SK-N-SH (cell line): ENCODE data around the gene ADRA2A. TPM values are rescaled to one million over a fixed set of nuclear protein-coding genes. Genes with fewer than 3 reads are reported as not detected.

Source experiments
- CTCF ChIA-PET: fragments of 300-600, 350-600 bp; formaldehyde crosslinking; extraction: SDS; loops from one replicate; lab custom pipeline; 2021; lab: Yijun Ruan, JAX
- POLR2A ChIA-PET: fragments of 350-600 bp; sonication (Branson Sonifier 250); formaldehyde crosslinking; extraction: SDS; loops from one replicate; lab custom pipeline; 2020; ENCODE audit warnings: antibody characterized with exemption, inconsistent platforms; lab: Yijun Ruan, JAX
- DNase-seq: peaks from one replicate; pipeline ENCODE4 v3.0.0; 2012
- H2AFZ ChIP-seq: fragments of 200-600 bp; sonication (generic); 2 replicates; pipeline ENCODE4 v1.8.1; 2016; ENCODE audit warnings: antibody characterized with exemption, mild to moderate bottlenecking, low read depth
- H3F3A ChIP-seq: fragments of 200-600 bp; sonication (generic); replicated peaks from 2 replicates; pipeline ENCODE3; 2016; ENCODE audit warnings: antibody characterized with exemption, mild to moderate bottlenecking; ENCODE audit not compliant: insufficient read depth
- H3K27ac ChIP-seq, 2 experiments: fragments of 200-500 bp in 1 of 2; fragments of 200-600 bp in 1 of 2; sonication (Bioruptor generic) in 1 of 2; sonication (generic), shearing (Covaris generic) in 1 of 2; 2 replicates each; pipeline versions ENCODE4 v1.5.1 to v1.6.1; 2014 to 2016; ENCODE audit warnings: low read depth in 2 of 2, inconsistent platforms in 1 of 2, low read length in 1 of 2, mild to moderate bottlenecking in 1 of 2, mixed read lengths in 1 of 2
- H3K27me3 ChIP-seq: fragments of 200-600 bp; sonication (generic), shearing (Covaris generic); 2 replicates; pipeline ENCODE4 v1.6.1; 2016; ENCODE audit warnings: mixed run types; ENCODE audit not compliant: insufficient read depth
- H3K36me3 ChIP-seq, 2 experiments: fragments of 200-500 bp in 1 of 2; fragments of 200-600 bp in 1 of 2; sonication (Bioruptor generic) in 1 of 2; sonication (generic) in 1 of 2; replicated peaks in 1 of 2; 2 replicates each; pipeline versions ENCODE3 to v1.5.1; 2014 to 2016; ENCODE audit warnings: low read length in 1 of 2, mild to moderate bottlenecking in 1 of 2; ENCODE audit not compliant: insufficient read depth in 2 of 2, control insufficient read depth in 1 of 2
- H3K4me1 ChIP-seq, 2 experiments: fragments of 200-500 bp in 1 of 2; fragments of 200-600 bp in 1 of 2; sonication (Bioruptor generic) in 1 of 2; sonication (generic), shearing (Covaris generic) in 1 of 2; 2 replicates each; pipeline versions ENCODE4 v1.5.1 to v1.6.1; 2014 to 2016; ENCODE audit warnings: low read depth in 1 of 2, low read length in 1 of 2, mixed run types in 1 of 2; ENCODE audit not compliant: insufficient read depth in 2 of 2, control insufficient read depth in 1 of 2
- H3K4me2 ChIP-seq: fragments of 200-600 bp; sonication (generic), shearing (Covaris generic); 2 replicates; pipeline ENCODE4 v1.6.1; 2017; ENCODE audit warnings: mixed run types
- H3K4me3 ChIP-seq, 2 experiments: fragments of 200-500 bp in 1 of 2; fragments of 200-600 bp in 1 of 2; sonication (Bioruptor generic) in 1 of 2; sonication (generic), shearing (Covaris generic) in 1 of 2; 2 replicates each; pipeline versions ENCODE4 v1.5.1 to v1.8.1; 2014 to 2016; ENCODE audit warnings: low read depth in 2 of 2, inconsistent platforms in 1 of 2, low read length in 1 of 2, mild to moderate bottlenecking in 1 of 2, mixed read lengths in 1 of 2, moderate library complexity in 1 of 2
- H3K79me2 ChIP-seq: fragments of 200-600 bp; sonication (generic); 2 replicates; pipeline ENCODE4 v1.8.1; 2017; ENCODE audit warnings: mild to moderate bottlenecking; ENCODE audit not compliant: insufficient read depth
- H3K9ac ChIP-seq: fragments of 200-600 bp; sonication (generic); 2 replicates; pipeline ENCODE4 v1.6.1; 2017; ENCODE audit warnings: mixed run types
- H3K9me2 ChIP-seq: fragments of 200-600 bp; sonication (generic); 2 replicates; pipeline ENCODE4 v1.6.1; 2017; ENCODE audit warnings: mixed run types
- H3K9me3 ChIP-seq: fragments of 200-600 bp; sonication (generic); 2 replicates; pipeline ENCODE4 v1.6.1; 2017; ENCODE audit warnings: mixed run types, mild to moderate bottlenecking, moderate library complexity
- H4K20me1 ChIP-seq: fragments of 200-600 bp; sonication (generic); 2 replicates; pipeline ENCODE4 v1.6.1; 2017; ENCODE audit warnings: mild to moderate bottlenecking, mixed run types; ENCODE audit not compliant: insufficient read depth
- EP300 ChIP-seq, 2 experiments: IDR thresholded peaks; 2 replicates each; pipeline versions ENCODE4 v1.4.0 to v1.6.1; 2012; ENCODE audit warnings: borderline replicate concordance in 1 of 2, low read depth in 1 of 2, low read length in 1 of 2
- EZH2phosphoT487 ChIP-seq: fragments of 200-600 bp; sonication (generic); IDR thresholded peaks from 2 replicates; pipeline ENCODE4 v1.6.1; 2017; ENCODE audit warnings: low read depth, mixed run types, mild to moderate bottlenecking, antibody characterized with exemption, moderate library complexity, borderline replicate concordance
- FOSL2 ChIP-seq: IDR thresholded peaks from 2 replicates; pipeline ENCODE4 v1.4.0; 2012; ENCODE audit warnings: low read depth, mild to moderate bottlenecking, moderate library complexity, borderline replicate concordance
- FOXM1 ChIP-seq: IDR thresholded peaks from 2 replicates; pipeline ENCODE4 v1.4.0; 2012; ENCODE audit warnings: low read depth, mild to moderate bottlenecking
- GABPA ChIP-seq: IDR thresholded peaks from 2 replicates; pipeline ENCODE4 v1.4.0; 2012; ENCODE audit warnings: low read depth, mild to moderate bottlenecking
- JUND ChIP-seq: IDR thresholded peaks from 2 replicates; pipeline ENCODE4 v1.4.0; 2012
- MAX ChIP-seq: IDR thresholded peaks from 2 replicates; pipeline ENCODE4 v1.4.0; 2012; ENCODE audit warnings: low read depth
- MXI1 ChIP-seq: IDR thresholded peaks from 2 replicates; pipeline ENCODE4 v1.6.1; 2012; ENCODE audit warnings: mild to moderate bottlenecking, low read depth, low read length, improper control_type of control experiment
- POLR2AphosphoS5 ChIP-seq: IDR thresholded peaks from 2 replicates; pipeline ENCODE4 v1.6.1; 2012; ENCODE audit warnings: low read depth, low read length
- RAD21 ChIP-seq: IDR thresholded peaks from 2 replicates; pipeline ENCODE4 v1.6.1; 2012; ENCODE audit warnings: mild to moderate bottlenecking, low read length
- WGBS: methylation state at CpG from one replicate; pipeline ENCODE4 v1.1.6; 2017; ENCODE audit warnings: low lambda C conversion rate; 5-methylcytosine and 5-hydroxymethylcytosine counted together
- polyA plus RNA-seq, 3 experiments: library from polyadenylated mRNA; depleted of rRNA; stranded (reverse); fragments of >200 nt; gene quantifications; 2 replicates each; pipeline ENCODE4 v1.2.3, GENCODE V29; 2012

ADRA2A gene
- polyA plus RNA-seq (2012; rRNA removed): 0.02 TPM in 1 of 2 replicates, not detected in the other
- under 0.01 TPM in 1 of 2 replicates, not detected in the other for polyA plus RNA-seq (2012; cell fraction: cytosol; rRNA removed)
- 0.05 TPM in 1 of 2 replicates, not detected in the other for polyA plus RNA-seq (2012; cell fraction: nucleus; rRNA removed)

DNA sequence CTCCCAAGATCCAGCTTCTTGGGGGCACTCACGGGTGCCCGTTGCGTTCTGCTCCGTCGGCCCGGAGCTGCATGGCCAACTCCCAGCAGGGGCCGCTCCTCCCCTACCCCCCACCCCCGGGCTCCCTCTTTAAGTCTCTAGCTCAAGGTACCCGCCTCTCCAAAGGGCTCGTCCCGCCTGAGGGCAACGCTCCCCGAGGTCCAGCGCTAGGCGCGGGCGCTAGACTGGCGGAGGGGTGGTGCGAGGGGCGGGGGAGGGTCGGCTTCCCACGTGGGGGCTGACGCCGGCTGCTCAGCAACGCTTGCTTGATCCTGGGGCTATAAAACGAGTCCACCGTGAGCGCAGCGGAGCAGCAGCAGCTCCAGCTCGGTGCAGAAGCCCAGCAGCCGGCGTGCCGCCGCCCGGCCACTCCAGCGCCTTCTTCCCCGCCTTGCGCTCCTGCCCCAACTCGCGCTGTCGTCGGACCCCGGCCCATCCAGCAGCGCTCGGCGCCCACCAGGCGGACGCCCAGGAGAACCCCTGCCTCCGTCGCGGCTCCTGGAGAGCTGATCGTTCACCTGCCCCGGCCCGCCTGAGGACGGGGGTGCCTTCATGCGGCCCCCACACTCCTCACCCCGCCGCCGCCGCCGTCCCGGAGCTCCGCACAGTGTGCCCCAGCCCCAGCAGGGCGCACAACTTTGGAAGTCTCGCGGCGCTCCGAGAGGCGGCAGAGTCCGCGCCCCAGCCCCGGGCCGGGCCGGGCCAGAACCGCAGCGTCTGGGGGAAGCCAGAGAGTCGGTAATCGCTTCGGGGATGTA, at the start of gene ADRA2A:
ADRA2A (plus strand) TSS at position 348 of the 797 bp plus-strand sequence. CDS start 968 bp downstream, outside the sequence.
- Histone ChIP-seq H3K79me2 (no peaks in the 10 kb centered on the region), H2AFZ (peak within 1 kb of the TSS; percentile 81), H3F3A (no peaks in the 10 kb centered on the region), H3K9ac (no peak within 1 kb of the TSS), H3K9me3 (no peaks in the 10 kb centered on the region), H3K36me3 (no peaks in the 10 kb centered on the region), H3K27ac (no peak within 1 kb of the TSS), H3K4me3 (peak within 1 kb of the TSS; percentile 48 to 70), H3K27me3 (peaks cover 42% of the 10 kb centered on the region), H4K20me1 (no peaks in the 10 kb centered on the region), H3K9me2 (no peaks in the 10 kb centered on the region), H3K4me1 (peaks cover 0 to 18% of the 10 kb centered on the region in 2 experiments; a peak in 1 of 4 replicates), H3K4me2 (peak within 1 kb of the TSS; percentile 94)
- WGBS: under 1% methylated on average over 12 of the region's 79 CpGs
- ChIA-PET CTCF (interaction anchor here (0.5 to 4.1 kb wide), 95 partner anchors 9 to 1928 kb away, joined by 3 to 73 read pairs (median 5); no protein-coding TSS in a partner anchor), POLR2A (no interaction called here)
- peak; percentile 84 for DNase-seq
- TF ChIP-seq MAX (no peak), RAD21 (peak; percentile 25; the same call in 1 of the 2 replicates)

GRCh38 chr10:111030042-111030750, 46.6 kb upstream of the ADRA2A start:
- Histone ChIP-seq H3K4me1 (0 out of 4 replicates have a peak, but pooled peaks cover 0 to 10% of the 10 kb centered on the region in 2 experiments), H3K36me3 (peaks cover 2 to 14% of the 10 kb centered on the region in 2 experiments), H3K4me2 (no peak overlapping the region), H2AFZ (no peak overlapping the region), H3K4me3 (no peak overlapping the region), H3F3A (peaks cover 12% of the 10 kb centered on the region), H3K9me2 (no peaks in the 10 kb centered on the region), H3K27me3 (no peaks in the 10 kb centered on the region), H3K79me2 (no peaks in the 10 kb centered on the region), H4K20me1 (no peaks in the 10 kb centered on the region), H3K9me3 (no peaks in the 10 kb centered on the region; the same call in 1 of the 2 replicates), H3K9ac (no peak overlapping the region), H3K27ac (no peak overlapping the region)
- ChIA-PET POLR2A (no interaction called here), CTCF (interaction anchor here (1.4 kb wide), 1 partner anchor 45 kb away, joined by 4 read pairs; no protein-coding TSS in a partner anchor)
- 86% methylated on average over 8 of the region's 9 CpGs for WGBS
- DNase-seq: no peak
- TF ChIP-seq RAD21: no peak
- TF ChIP-seq FOXM1: no peak
- TF ChIP-seq JUND: no peak
- TF ChIP-seq FOSL2: no peak
- TF ChIP-seq EZH2phosphoT487: no peak
- TF ChIP-seq MXI1: no peak
- TF ChIP-seq EP300 (IDR thresholded peaks at IDR 0.05; ENCODE audit: borderline replicate concordance in 1 of 2, low read depth in 1 of 2, low read length in 1 of 2): no peak
- no peak for TF ChIP-seq POLR2AphosphoS5
- TF ChIP-seq GABPA: no peak
